CD4-positive, alpha-beta T cell treated with Interleukin-10 for 1 hour (primary cell): ENCODE data around the gene AIFM1.

Source experiments
- DNase-seq: peaks from one replicate; pipeline ENCODE4 v3.0.0-alpha.2; 2020

The AIFM1 gene

GRCh38 chrX:130165703-130166502 is at the start of gene AIFM1:
TSS of gene AIFM1 (minus strand) at chrX:130165841. CDS start at chrX:130165656, 185 bp downstream.
- DNase-seq = peak; percentile 91

- DNase-seq = no peak
These were observed 47.7 kb upstream of the AIFM1 start for GRCh38 chrX:130213376-130213775.

- DNase-seq = no peak
These were observed 46.7 kb upstream of the AIFM1 start for GRCh38 chrX:130212371-130212770.

DNA sequence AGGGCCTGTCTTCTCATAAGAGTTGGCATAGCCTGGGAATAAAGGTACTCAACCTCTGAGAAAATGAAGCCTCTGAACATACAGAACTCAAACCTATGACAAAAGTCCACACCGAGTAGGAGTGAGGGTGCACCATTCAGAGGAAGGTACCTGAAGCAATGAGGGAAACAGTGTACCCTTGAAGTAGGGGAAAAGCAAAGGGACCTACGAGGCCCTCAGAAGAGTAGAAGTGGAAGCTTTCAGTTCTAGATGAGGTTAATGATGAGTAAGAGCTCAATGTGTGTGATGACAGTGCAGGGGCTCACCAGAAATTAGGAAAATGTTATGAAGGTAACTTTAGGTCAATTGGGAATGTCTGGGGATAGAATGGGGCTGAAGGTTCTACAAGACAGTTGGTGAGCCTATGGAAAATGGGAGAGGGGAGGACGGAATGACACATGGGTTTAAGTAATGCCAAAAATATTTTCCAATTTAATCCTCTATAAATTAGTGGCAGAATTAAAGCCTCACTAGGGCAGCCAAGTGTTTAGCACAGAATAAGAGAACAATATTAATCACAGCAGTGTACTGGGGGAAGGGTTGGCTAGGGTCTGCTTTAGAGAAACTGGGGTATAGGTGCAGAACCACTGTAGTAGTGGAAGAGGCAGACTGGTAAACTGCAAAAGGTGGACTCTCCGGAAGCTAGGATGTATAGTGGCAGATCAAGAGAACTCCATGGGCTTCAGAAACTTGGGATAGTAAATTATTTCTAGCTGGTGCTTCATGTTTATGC is 46.0 kb upstream of the AIFM1 start:
- no peak for DNase-seq

GRCh38 chrX:130204647-130205046 is 39.0 kb upstream of the AIFM1 start:
- DNase-seq = no peak

GRCh38 chrX:130197464-130197863 is 31.8 kb upstream of the AIFM1 start:
- no peak for DNase-seq

- no peak for DNase-seq
These were observed 30.8 kb upstream of the AIFM1 start for GRCh38 chrX:130196466-130196865.

- DNase-seq = no peak
These were observed 25.2 kb upstream of the AIFM1 start for GRCh38 chrX:130190801-130191200.

DNA sequence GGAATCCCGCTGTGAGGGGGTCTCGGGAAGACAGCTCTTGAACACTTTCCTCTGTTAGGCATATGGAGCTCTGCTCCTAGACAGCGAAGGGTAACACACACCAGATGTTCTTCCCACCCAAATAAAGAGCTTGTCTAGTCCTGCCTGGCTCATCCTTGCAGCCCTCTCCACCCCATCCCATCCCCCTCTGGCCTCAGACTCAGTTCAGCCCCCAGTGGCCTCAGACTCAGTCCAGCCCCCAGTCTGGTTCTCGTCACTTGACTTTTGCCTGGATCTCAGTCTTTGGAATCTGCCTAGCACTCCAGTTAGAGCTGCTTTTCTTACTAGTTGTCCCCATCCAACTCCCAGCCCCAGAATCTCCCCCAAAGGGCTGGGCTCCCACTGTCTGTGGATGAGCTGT is 21.0 kb upstream of the AIFM1 start:
- no peak for DNase-seq

- DNase-seq = no peak
These were observed 19.2 kb upstream of the AIFM1 start for GRCh38 chrX:130184857-130185256.

DNA sequence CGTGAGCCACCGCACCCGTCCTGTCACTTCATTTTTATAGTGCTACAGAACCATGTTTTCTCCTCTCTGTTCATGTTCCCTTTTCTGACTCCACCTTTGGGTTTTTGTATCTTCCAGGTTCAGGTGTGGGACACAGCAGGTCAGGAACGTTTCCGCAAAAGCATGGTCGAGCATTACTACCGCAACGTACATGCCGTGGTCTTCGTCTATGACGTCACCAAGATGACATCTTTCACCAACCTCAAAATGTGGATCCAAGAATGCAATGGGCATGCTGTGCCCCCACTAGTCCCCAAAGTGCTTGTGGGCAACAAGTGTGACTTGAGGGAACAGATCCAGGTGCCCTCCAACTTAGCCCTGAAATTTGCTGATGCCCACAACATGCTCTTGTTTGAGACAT is 18.5 kb upstream of the AIFM1 start:
- no peak for DNase-seq

DNA sequence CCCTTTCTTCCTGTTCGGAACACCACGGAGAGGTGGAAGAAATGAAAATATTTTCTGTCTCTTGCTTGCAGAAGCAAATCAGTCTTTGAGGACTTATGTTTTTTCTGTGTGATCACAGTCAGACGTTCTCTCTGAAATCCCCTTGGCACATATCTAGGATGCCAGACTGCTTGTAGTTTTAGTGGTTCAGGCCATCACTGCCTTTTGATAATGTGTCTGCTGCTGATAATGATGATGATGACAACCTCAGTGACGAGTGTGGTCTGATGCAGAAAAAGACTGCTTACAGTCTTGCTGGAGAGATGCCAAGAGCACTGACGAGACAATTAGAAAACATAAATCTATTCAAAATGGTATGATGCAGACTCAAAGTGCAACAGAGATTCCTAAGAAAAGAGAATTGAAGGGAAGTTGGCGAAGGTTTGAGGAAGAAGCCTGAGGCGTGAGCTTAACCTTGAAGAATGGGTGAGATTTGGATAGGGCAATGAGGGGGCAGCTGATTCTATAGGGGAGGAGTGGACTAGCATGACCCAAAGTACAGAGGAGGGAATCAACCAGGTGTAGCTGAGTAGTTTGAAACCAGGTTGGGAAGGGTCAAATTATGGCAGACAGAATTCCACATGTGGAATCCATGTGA is 14.1 kb upstream of the AIFM1 start:
- DNase-seq = no peak

GRCh38 chrX:130179170-130179569 is 13.5 kb upstream of the AIFM1 start:
- no peak for DNase-seq

- no peak for DNase-seq
These were observed 11.3 kb upstream of the AIFM1 start for GRCh38 chrX:130176942-130177341.

GRCh38 chrX:130176354-130176776 is 10.7 kb upstream of the AIFM1 start:
- DNase-seq = no peak

- DNase-seq = no peak
These were observed 9.3 kb upstream of the AIFM1 start for GRCh38 chrX:130174937-130175336.

- no peak for DNase-seq
These were observed 8.5 kb upstream of the AIFM1 start for GRCh38 chrX:130174045-130174704.

DNA sequence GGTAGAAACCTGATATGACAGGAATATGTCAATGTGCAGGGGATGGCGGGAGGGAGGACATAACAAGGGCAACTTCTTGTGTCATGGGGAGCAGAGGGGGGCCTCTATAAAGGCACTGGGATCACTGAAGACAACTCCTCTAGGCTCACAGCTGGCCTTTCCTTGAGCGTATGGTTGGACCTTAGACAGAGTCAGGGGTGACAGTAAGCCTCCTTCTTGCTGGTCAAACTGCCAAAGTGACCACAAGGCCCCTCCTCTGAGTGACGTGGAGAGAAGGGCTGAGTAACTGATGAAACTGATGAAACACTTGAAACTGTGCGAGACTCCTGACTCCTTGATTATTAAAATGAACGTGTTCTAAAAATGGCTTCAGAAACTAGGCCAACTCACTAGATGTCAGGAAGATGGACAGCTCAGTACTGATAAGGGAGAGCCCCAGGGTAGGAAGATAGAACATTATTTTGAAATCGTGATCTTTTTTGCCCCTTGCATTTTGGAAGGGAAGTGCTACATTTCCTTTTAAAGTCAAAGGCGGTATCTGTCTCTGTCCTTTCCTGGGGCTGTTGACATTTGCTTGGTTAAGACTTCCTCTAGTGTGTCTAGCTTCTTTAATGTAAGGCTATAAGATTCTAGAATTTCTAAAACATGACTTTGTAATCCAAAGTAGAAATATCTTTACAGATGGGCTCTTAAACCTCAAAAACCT is 7.7 kb upstream of the AIFM1 start:
- DNase-seq = peak; percentile 27

- DNase-seq = no peak
These were observed 6.6 kb upstream of the AIFM1 start for GRCh38 chrX:130172127-130172845.

DNA sequence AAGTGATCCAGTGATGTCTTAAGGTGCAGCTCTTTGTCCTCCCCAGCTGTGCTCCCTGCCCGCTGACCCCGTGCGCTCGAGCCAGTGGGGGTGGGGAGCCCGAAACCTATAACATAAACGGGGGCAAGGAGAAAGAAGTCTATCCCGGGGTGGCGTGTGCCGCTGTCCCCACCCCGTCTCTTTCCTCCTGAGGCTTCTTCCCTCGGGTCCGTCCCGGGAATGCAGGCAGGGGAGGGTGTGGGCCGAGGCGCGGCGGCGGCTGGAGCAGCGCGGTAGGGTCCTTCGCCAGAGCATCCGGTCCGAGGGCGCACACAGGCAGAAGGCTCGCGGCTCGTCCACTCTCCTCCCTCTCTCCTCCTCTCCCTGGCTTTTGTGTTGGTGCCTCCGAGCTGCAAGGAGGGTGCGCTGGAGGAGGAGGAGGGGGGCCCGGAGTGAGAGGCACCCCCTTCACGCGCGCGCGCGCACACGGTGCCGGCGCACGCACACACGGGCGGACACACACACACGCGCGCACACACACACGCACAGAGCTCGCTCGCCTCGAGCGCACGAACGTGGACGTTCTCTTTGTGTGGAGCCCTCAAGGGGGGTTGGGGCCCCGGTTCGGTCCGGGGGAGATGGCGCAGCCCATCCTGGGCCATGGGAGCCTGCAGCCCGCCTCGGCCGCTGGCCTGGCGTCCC is 5.9 kb upstream of the AIFM1 start, which contains the start of gene RAB33A:
RAB33A (plus strand) TSS at position 517 of the 681 bp plus-strand sequence; CDS start at position 618, 101 bp downstream.
- DNase-seq = peak; percentile 51
